ENCODE measurements around the gene TMEM132A. TPM values are rescaled to one million over a fixed set of nuclear protein-coding genes. Genes with fewer than 3 reads are reported as not detected.

Gene TMEM132A
- polyA plus RNA-seq, 1 of the 3 experiments (the other 2 are of a cell fraction): 66.9 TPM

DNA sequence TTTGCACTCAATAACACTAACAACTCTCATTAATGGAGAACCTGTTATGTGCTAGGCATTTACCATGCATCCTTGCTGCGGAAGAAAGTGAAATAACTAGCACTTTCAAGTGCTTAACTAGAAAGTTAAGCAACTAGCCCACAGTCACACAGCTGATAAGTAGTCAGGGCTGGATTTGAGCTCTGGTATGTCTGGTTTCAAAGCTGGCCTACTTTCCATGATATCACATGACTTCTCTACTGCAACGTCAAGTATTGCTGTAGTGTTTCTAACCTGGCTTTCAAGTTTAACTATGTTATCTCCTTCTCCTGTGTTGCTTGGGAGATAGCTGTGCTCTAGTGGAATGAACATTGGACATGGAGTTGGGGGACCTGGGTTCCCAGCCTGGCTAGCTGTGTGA is 15.6 kb downstream of the TMEM132A start:
- POLR2A ChIA-PET: interaction anchor here (1.0 to 1.3 kb wide), 3 partner anchors 11 to 208 kb away, joined by 3 to 5 read pairs (median 3); partner anchors contain the start of gene TMEM109

More for the DNA sequence above, 15.6 kb downstream of the TMEM132A start:
- Histone ChIP-seq H3K9me3 (no peaks in the 10 kb centered on the region), H3F3A (replicated peaks; ENCODE audit: insufficient read depth) (no peaks in the 10 kb centered on the region), H3K9me2 (no peaks in the 10 kb centered on the region), H4K20me1 (ENCODE audit: insufficient read depth) (no peaks in the 10 kb centered on the region), H3K27ac (ENCODE audit: low read depth in 2 of 2, low read length in 1 of 2) (no peak overlapping the region), H3K4me1 (ENCODE audit: control insufficient read depth in 1 of 2, insufficient read depth in 2 of 2, low read depth in 1 of 2, low read length in 1 of 2) (no peaks in the 10 kb centered on the region; a peak in 1 of 4 replicates), H3K36me3 (replicated peaks in 1 of 2; ENCODE audit: control insufficient read depth in 1 of 2, insufficient read depth in 2 of 2, low read length in 1 of 2) (peaks cover 0 to 3% of the 10 kb centered on the region in 2 experiments), H3K9ac (no peak overlapping the region), H2AFZ (ENCODE audit: low read depth) (no peak overlapping the region), H3K79me2 (ENCODE audit: insufficient read depth) (no peaks in the 10 kb centered on the region), H3K27me3 (ENCODE audit: insufficient read depth) (no peaks in the 10 kb centered on the region), H3K4me2 (no peak overlapping the region), H3K4me3 (ENCODE audit: low read depth in 2 of 2, low read length in 1 of 2) (no peak overlapping the region)
- CTCF ChIA-PET: interaction anchor here (0.5 to 3.0 kb wide), 6 partner anchors 12 to 247 kb away, joined by 3 to 11 read pairs (median 3); partner anchors contain the start of gene SLC15A3
- no peak for DNase-seq
- WGBS (ENCODE audit: low lambda C conversion rate): 65% methylated on average over 2 of the region's 2 CpGs
- TF ChIP-seq NFIC (IDR thresholded peaks at IDR 0.05; ENCODE audit: borderline replicate concordance) (no peak), CTCF (IDR thresholded peaks at IDR 0.05) (no peak), TAF1 (IDR thresholded peaks at IDR 0.05; ENCODE audit: borderline replicate concordance, low read depth, low read length) (no peak), GATA2 (CRISPR knock-in tag; IDR thresholded peaks at IDR 0.05) (no peak), RCOR1 (IDR thresholded peaks at IDR 0.05; ENCODE audit: low read length) (no peak), MXI1 (IDR thresholded peaks at IDR 0.05; ENCODE audit: low read depth, low read length) (no peak), POLR2AphosphoS5 (IDR thresholded peaks at IDR 0.05; ENCODE audit: low read depth, low read length) (no peak), RFX5 (IDR thresholded peaks at IDR 0.05; ENCODE audit: low read length) (no peak), JUND (IDR thresholded peaks at IDR 0.05) (no peak)
- TF ChIP-seq, protein P1, sequence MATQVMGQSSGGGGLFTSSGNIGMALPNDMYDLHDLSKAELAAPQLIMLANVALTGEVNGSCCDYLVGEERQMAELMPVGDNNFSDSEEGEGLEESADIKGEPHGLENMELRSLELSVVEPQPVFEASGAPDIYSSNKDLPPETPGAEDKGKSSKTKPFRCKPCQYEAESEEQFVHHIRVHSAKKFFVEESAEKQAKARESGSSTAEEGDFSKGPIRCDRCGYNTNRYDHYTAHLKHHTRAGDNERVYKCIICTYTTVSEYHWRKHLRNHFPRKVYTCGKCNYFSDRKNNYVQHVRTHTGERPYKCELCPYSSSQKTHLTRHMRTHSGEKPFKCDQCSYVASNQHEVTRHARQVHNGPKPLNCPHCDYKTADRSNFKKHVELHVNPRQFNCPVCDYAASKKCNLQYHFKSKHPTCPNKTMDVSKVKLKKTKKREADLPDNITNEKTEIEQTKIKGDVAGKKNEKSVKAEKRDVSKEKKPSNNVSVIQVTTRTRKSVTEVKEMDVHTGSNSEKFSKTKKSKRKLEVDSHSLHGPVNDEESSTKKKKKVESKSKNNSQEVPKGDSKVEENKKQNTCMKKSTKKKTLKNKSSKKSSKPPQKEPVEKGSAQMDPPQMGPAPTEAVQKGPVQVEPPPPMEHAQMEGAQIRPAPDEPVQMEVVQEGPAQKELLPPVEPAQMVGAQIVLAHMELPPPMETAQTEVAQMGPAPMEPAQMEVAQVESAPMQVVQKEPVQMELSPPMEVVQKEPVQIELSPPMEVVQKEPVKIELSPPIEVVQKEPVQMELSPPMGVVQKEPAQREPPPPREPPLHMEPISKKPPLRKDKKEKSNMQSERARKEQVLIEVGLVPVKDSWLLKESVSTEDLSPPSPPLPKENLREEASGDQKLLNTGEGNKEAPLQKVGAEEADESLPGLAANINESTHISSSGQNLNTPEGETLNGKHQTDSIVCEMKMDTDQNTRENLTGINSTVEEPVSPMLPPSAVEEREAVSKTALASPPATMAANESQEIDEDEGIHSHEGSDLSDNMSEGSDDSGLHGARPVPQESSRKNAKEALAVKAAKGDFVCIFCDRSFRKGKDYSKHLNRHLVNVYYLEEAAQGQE (IDR thresholded peaks at IDR 0.05; ENCODE audit: low read depth, low read length): no peak
- TF ChIP-seq, protein P2, sequence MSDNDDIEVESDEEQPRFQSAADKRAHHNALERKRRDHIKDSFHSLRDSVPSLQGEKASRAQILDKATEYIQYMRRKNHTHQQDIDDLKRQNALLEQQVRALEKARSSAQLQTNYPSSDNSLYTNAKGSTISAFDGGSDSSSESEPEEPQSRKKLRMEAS (IDR thresholded peaks at IDR 0.05; ENCODE audit: low read depth): no peak
